ENCODE measurements around the gene HTR2C. TPM values are rescaled to one million over a fixed set of nuclear protein-coding genes. Genes with fewer than 3 reads are reported as not detected.
"Not testable (repeated sequence)": the region's sequence is repeated elsewhere in the genome, so short reads cannot be mapped to it uniquely, and the experiment has no call there.

The HTR2C gene
- total RNA-seq, 3 donors from 2014 or later: not detected

DNA sequence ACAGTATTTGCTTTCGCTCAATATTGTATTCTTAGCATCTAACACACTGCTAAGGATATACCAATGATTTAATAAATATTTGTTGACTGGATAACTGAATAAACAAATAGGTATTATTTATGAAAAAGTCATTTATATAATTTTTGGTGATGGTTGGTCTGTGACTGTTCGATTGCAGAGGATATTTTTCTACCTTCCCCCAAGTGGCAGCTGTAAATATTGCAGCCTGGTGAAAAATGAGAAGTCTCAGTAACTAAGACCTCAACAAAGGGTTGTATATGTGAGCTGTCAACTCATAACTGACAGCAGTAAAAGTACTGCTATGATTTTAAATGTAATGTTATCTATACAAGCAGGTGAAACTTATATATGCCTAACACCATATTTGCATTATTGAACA lies 36.0 kb downstream of the HTR2C start:
- ATAC-seq (no peak), DNase-seq (no peak)
- no peak overlapping the region for H3K4me3 Mint-ChIP-seq

DNA sequence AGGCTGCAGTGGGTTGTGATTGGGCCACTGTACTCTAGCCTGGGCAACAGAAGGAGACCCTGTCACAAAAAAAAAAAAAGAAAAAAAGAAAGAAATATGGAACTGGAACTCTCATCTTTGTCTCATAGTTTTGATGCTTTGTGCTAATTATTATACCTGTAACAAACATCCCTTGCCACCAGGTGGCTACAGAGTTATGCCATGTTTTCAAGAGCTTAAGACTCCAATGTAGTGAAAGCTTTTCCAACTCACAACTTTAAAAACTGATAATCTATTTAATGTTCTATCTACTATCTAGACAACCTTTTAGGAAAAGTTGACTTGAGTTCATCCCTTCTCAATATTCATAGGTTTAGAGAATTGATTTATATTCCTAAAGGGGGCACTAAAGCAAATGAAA lies 42.4 kb downstream of the HTR2C start:
- Mint-ChIP-seq H3K36me3 (ENCODE audit: insufficient read depth) (no peaks in the 10 kb centered on the region), H3K4me1 (ENCODE audit: low read depth) (no peaks in the 10 kb centered on the region), H3K9me3 (no peaks in the 10 kb centered on the region), H3K27me3 (ENCODE audit: low read depth) (no peaks in the 10 kb centered on the region), H3K4me3 (no peak overlapping the region)
- ATAC-seq (no peak), DNase-seq (no peak)

More for the DNA sequence above, 36.0 kb downstream of the HTR2C start:
- H3K9me3 Mint-ChIP-seq: no peaks in the 10 kb centered on the region
- H3K4me1 Mint-ChIP-seq (ENCODE audit: low read depth): no peaks in the 10 kb centered on the region
- H3K27me3 Mint-ChIP-seq (ENCODE audit: low read depth): no peaks in the 10 kb centered on the region
- no peaks in the 10 kb centered on the region for H3K36me3 Mint-ChIP-seq (ENCODE audit: insufficient read depth)

DNA sequence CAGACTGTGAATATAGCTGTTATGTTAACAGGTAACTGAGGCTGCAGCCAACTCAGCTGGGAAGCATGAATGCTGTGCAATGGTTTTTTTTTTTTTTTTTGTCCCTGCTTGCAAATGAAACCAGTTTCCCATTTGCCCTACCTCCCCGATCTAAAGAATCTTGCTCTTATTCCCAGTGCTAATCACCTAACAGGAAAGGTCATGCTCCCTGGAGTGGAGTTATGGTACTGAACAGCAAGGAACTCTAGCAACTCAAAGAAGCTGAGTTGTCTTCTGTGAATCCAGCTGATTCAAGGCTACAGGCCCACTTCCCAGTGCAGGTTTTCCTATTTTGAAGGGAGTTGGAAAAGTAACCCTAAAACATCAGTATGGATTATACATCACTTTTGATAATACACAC lies 52.1 kb downstream of the HTR2C start:
- no peak for ATAC-seq
- H3K36me3 Mint-ChIP-seq (ENCODE audit: insufficient read depth): no peaks in the 10 kb centered on the region
- H3K4me3 Mint-ChIP-seq: no peak overlapping the region
- H3K27me3 Mint-ChIP-seq (ENCODE audit: low read depth): no peaks in the 10 kb centered on the region
- H3K9me3 Mint-ChIP-seq: no peaks in the 10 kb centered on the region
- no peaks in the 10 kb centered on the region for H3K4me1 Mint-ChIP-seq (ENCODE audit: low read depth)
- no peak for DNase-seq

DNA sequence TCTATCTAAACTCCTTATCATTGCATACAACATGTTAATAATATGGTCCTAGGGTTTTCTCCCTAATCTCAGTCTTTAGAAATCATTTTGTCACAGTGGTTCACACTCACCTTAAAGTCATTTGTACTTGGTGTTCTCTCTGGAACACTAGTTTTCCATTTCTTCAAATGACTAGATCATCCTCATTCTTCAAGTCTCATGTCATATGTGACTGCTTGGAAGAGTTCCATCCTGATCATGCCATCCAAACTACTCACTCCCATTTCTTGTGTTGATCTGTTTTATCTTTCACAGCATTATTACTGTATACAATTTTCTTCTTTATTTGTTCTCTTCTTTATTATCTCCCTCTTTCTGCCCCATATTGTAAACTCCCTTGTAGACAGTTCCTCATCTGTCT lies 66.5 kb downstream of the HTR2C start:
- Mint-ChIP-seq H3K4me3 (no peak overlapping the region), H3K9me3 (no peaks in the 10 kb centered on the region)
- no peak for DNase-seq

DNA sequence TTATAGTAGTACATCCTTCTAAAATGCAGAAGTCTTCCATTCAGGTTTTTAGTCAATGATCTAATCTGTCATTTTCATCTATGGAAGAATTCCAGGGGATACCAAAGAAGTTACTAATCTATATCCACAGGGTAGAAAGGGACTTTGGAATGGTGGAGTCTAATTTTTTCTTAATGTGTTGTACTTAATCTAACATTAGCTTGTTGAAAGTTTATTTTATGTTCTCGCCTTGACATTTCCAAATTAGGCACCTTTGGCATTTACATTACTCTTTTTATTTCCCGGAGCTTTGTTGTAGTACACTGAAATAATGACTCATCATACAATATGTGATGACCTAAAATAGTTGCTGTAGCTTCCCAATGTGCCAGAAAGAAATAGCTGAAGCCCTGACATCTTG lies 91.5 kb downstream of the HTR2C start:
- no peak overlapping the region for H3K4me3 Mint-ChIP-seq
- no peaks in the 10 kb centered on the region for H3K27me3 Mint-ChIP-seq (ENCODE audit: low read depth)
- H3K4me1 Mint-ChIP-seq (ENCODE audit: low read depth): no peaks in the 10 kb centered on the region
- H3K9me3 Mint-ChIP-seq: peaks cover 3% of the 10 kb centered on the region
- DNase-seq (no peak), ATAC-seq (no peak)
- no peaks in the 10 kb centered on the region for H3K36me3 Mint-ChIP-seq (ENCODE audit: insufficient read depth)

More for the DNA sequence above, 66.5 kb downstream of the HTR2C start:
- ATAC-seq: no peak
- Mint-ChIP-seq H3K27me3 (ENCODE audit: low read depth) (no peaks in the 10 kb centered on the region), H3K36me3 (ENCODE audit: insufficient read depth) (no peaks in the 10 kb centered on the region), H3K4me1 (ENCODE audit: low read depth) (no peaks in the 10 kb centered on the region)

DNA sequence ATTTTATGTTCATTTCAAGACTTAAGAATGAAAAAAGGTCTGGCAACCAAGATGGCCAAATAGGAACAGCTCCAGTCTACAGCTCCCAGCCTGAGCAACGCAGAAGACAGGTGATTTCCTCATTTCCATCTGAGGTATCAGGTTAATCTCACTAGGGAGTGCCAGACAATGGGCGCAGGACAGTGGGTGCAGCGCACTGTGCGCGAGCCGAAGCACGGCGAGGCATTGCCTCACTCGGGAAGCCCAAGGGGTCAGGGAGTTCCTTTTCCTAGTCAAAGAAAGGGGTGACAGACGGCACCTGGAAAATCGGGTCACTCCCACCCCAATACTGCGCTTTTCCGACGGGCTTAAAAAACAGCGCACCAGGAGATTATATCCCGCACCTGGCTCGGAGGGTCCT lies 116.6 kb downstream of the HTR2C start:
- H3K9me3 Mint-ChIP-seq; H3K36me3 Mint-ChIP-seq (ENCODE audit: insufficient read depth); ATAC-seq; H3K4me1 Mint-ChIP-seq (ENCODE audit: low read depth); H3K4me3 Mint-ChIP-seq; H3K27me3 Mint-ChIP-seq (ENCODE audit: low read depth); DNase-seq: not testable (repeated sequence)

DNA sequence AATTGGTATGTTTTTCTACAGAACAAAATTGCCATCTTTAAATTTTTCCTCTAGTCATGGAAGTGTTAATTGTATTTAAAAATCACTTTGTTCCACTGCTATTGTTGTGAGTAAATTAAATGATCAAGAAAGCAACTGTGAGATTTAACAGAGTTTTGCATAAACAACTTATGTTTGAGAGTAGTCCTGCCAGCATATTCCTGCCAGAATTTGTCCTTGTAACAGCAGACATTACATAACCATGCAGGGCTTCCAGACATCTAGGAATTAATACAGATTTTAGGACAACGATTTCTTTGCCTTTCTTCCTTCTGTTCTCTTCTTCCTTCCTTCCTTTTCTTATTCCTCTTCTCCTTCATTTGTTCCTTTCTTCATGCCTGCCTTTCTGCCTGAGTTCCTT lies 125.5 kb downstream of the HTR2C start:
- Mint-ChIP-seq H3K27me3 (ENCODE audit: low read depth) (no peaks in the 10 kb centered on the region), H3K36me3 (ENCODE audit: insufficient read depth) (no peaks in the 10 kb centered on the region), H3K4me1 (ENCODE audit: low read depth) (no peaks in the 10 kb centered on the region), H3K4me3 (no peak overlapping the region), H3K9me3 (no peaks in the 10 kb centered on the region)
- ATAC-seq: no peak
- no peak for DNase-seq

DNA sequence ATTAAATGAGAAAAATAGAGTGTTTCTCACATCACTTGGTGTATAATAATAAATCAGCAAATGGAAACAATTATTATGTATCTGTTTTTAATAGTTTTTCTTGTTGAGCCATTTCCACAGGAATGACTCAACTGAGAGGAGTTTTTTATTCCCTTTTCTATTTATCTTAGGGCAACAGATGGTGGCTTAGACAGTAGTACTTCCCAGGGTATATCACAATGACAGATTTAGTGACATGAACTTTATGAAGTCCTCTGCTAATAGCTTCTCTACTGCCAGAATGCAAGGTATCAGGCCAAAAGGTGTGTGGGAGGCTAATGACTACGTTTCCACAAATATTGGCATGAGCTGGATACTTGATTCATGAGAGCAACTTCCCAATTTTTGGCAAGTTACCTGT lies 126.7 kb downstream of the HTR2C start:
- DNase-seq: no peak
- Mint-ChIP-seq H3K9me3 (no peaks in the 10 kb centered on the region), H3K27me3 (ENCODE audit: low read depth) (no peaks in the 10 kb centered on the region), H3K4me3 (no peak overlapping the region), H3K36me3 (ENCODE audit: insufficient read depth) (no peaks in the 10 kb centered on the region), H3K4me1 (ENCODE audit: low read depth) (no peaks in the 10 kb centered on the region)
- no peak for ATAC-seq

DNA sequence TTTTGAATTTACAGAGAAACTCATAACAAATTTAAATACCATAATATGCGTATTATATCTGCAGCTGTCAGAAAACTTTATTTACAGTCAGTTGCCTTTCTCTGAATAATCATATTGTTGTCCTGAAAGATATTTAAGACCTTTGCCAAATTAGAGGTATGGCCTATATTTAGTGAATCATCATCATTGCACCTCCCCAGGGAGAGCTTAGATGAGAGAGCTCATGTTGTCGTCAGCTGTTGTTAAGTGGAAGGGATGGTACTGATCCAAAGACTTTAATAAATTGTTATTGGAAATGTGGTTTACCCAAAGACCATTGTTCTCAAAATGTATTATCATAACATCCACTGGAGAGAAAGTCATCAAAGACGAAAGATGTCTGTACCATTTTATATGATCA lies 128.6 kb downstream of the HTR2C start:
- H3K4me3 Mint-ChIP-seq: no peak overlapping the region
- no peaks in the 10 kb centered on the region for H3K27me3 Mint-ChIP-seq (ENCODE audit: low read depth)
- ATAC-seq (no peak), DNase-seq (no peak)
- no peaks in the 10 kb centered on the region for H3K4me1 Mint-ChIP-seq (ENCODE audit: low read depth)
- H3K36me3 Mint-ChIP-seq (ENCODE audit: insufficient read depth): no peaks in the 10 kb centered on the region
- H3K9me3 Mint-ChIP-seq: no peaks in the 10 kb centered on the region

DNA sequence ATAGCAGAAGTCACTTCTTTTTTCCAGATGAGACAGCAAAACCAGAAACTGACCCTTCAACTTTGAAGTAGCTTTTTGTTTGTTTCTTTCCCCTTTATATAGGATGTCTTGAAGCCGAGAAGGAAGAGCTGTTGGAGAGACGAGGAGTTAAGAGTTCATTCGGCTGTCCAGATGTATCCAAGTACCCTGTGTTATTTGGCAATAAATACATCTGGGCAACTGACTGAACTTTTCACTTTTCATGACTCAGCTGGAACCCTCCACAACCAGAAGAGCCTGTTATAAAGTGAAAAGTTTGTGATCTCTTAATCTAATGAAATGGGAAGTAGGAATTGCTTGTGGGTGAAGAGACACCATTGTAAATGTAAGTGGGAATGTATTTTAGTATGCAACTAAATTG lies 131.2 kb downstream of the HTR2C start:
- Mint-ChIP-seq H3K4me3 (no peak overlapping the region), H3K9me3 (peaks cover 2% of the 10 kb centered on the region), H3K27me3 (ENCODE audit: low read depth) (no peaks in the 10 kb centered on the region), H3K4me1 (ENCODE audit: low read depth) (no peaks in the 10 kb centered on the region), H3K36me3 (ENCODE audit: insufficient read depth) (no peaks in the 10 kb centered on the region)
- DNase-seq (no peak), ATAC-seq (no peak)

DNA sequence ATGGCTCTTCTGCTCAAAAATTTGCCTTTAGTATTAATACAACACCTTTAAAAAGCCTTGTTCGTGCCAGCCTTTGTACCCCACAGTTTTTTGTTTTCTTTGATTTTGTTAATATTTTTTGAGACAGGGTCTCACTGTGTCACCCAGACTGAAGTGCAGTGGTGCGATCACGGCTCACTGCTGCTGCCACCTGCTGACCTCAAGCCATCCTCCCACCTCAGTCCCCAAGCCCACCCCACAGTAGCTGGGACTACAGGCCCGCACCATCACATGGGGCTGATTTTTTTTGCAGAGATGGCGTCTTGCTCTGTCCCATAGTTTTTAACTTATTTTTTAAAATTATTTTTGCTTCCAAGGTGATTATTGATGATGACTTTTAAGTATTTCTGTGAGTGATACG lies 134.0 kb downstream of the HTR2C start:
- Mint-ChIP-seq H3K36me3 (ENCODE audit: insufficient read depth) (no peaks in the 10 kb centered on the region), H3K9me3 (peaks cover 4% of the 10 kb centered on the region), H3K27me3 (ENCODE audit: low read depth) (no peaks in the 10 kb centered on the region), H3K4me3 (no peak overlapping the region), H3K4me1 (ENCODE audit: low read depth) (no peaks in the 10 kb centered on the region)
- no peak for ATAC-seq
- DNase-seq: no peak

DNA sequence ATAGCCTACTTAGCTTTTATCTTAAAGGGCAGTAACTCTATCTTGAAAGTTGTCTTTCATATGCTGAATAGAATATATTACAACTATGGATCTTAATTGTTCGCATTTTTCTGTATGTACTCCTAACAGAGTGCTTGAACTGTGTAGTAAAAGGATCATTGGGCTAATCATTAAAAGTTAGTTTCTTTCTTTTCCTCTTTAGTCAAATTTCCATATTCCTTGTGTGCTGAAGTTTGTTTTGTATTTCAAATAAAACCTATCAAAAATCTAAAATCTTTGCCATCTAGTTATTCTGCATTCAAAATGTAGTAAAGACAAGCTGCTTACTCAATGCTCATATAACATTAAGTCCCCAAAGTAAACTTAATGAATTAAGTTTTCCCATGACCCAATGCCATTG lies 182.7 kb downstream of the HTR2C start:
- Mint-ChIP-seq H3K36me3 (ENCODE audit: insufficient read depth) (no peaks in the 10 kb centered on the region), H3K27me3 (ENCODE audit: low read depth) (no peaks in the 10 kb centered on the region), H3K4me1 (ENCODE audit: low read depth) (no peaks in the 10 kb centered on the region), H3K9me3 (peaks cover 4% of the 10 kb centered on the region), H3K4me3 (no peak overlapping the region)
- DNase-seq (no peak), ATAC-seq (no peak)

DNA sequence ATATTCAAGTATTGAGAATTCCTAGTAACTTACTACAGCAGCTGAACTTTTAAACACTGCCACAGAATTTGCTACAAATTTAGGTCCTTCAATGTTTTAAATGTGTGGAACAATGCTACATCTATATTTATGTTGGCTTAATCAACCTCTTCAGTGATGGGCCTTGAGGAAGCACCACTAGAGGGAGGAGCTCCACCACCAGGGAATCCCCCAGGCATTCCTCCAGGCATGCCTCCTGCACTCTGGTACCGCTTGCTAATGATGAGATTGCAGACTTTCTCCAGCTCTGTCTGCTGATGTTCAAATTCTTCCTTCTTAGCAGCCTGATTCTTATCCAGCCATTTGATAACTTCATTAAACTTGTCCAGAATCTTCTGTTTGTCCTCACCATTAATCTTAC lies 190.8 kb downstream of the HTR2C start:
- no peaks in the 10 kb centered on the region for H3K36me3 Mint-ChIP-seq (ENCODE audit: insufficient read depth)
- H3K9me3 Mint-ChIP-seq: peaks cover 4% of the 10 kb centered on the region
- no peak for ATAC-seq
- no peaks in the 10 kb centered on the region for H3K4me1 Mint-ChIP-seq (ENCODE audit: low read depth)
- no peaks in the 10 kb centered on the region for H3K27me3 Mint-ChIP-seq (ENCODE audit: low read depth)
- no peak overlapping the region for H3K4me3 Mint-ChIP-seq
- no peak for DNase-seq

DNA sequence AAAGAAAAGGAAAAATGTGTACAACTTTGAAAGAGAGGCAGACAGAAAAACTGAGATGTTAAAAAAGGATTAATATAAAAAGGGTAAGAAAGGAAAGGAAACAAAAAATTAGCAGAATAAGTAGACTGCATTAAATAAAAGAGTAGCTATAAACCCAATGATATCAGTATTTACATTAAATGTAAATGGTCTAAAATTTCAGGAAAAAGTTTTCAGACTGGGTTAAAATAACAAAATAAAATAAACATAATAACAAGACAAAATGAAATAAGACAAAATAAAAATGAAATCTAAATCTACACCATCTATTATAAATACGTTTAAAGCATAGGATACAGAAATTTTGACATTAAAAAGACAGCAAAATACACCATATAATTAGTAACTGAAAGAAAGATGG lies 199.0 kb downstream of the HTR2C start:
- ATAC-seq (no peak), DNase-seq (no peak)
- peaks cover 4% of the 10 kb centered on the region for H3K9me3 Mint-ChIP-seq
- no peaks in the 10 kb centered on the region for H3K36me3 Mint-ChIP-seq (ENCODE audit: insufficient read depth)
- no peaks in the 10 kb centered on the region for H3K4me1 Mint-ChIP-seq (ENCODE audit: low read depth)
- no peak overlapping the region for H3K4me3 Mint-ChIP-seq
- H3K27me3 Mint-ChIP-seq (ENCODE audit: low read depth): no peaks in the 10 kb centered on the region

DNA sequence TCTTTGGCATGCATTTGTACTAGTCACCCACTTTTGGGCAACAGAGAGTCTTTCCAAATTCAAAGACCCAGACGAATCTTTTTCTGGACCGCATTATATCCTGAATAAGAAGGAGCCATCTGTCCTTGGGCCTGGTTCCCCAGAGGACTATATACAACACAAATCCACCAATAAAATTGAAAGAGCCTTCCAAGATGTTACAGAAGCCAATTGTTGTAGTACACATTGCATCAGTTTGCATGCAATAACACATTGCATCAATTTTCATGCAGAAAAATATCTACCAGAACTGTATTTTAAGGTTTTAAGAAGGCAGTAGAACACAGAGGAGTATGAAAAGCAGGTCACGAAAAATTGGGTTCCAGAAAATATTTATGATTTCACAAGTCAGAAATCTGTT lies 203.2 kb downstream of the HTR2C start:
- H3K36me3 Mint-ChIP-seq (ENCODE audit: insufficient read depth): no peaks in the 10 kb centered on the region
- H3K27me3 Mint-ChIP-seq (ENCODE audit: low read depth): no peaks in the 10 kb centered on the region
- H3K9me3 Mint-ChIP-seq: no peaks in the 10 kb centered on the region
- no peak overlapping the region for H3K4me3 Mint-ChIP-seq
- DNase-seq: no peak
- H3K4me1 Mint-ChIP-seq (ENCODE audit: low read depth): no peaks in the 10 kb centered on the region
- no peak for ATAC-seq

DNA sequence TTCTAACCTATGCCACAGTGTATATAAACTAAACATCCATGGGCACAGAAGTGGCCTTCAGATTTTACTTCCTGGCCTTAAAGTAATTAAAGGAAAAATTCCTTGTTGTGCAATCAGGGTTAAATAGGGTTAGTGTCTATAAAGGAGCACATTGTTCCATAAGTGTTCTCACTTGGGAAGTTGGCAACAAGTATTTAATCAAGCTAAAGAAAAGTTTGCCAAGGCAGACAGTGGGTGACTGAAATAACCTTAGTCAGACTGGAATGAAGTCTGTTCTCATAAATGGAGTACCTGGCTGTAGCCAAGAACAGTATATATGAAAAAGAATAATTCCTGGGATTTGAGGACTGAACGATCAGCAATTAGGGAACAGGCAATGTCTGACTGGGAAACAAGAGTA lies 213.6 kb downstream of the HTR2C start:
- H3K27me3 Mint-ChIP-seq (ENCODE audit: low read depth): no peaks in the 10 kb centered on the region
- H3K4me3 Mint-ChIP-seq: no peak overlapping the region
- no peaks in the 10 kb centered on the region for H3K4me1 Mint-ChIP-seq (ENCODE audit: low read depth)
- no peak for DNase-seq
- no peaks in the 10 kb centered on the region for H3K9me3 Mint-ChIP-seq
- no peak for ATAC-seq
- no peaks in the 10 kb centered on the region for H3K36me3 Mint-ChIP-seq (ENCODE audit: insufficient read depth)

Measured in activated T-cell treated with anti-CD3 and anti-CD28 coated beads, Interleukin-2, amount 50 U/mL, for 4 hours (primary cell).